ENCODE results near the gene RANBP3L.

DNA sequence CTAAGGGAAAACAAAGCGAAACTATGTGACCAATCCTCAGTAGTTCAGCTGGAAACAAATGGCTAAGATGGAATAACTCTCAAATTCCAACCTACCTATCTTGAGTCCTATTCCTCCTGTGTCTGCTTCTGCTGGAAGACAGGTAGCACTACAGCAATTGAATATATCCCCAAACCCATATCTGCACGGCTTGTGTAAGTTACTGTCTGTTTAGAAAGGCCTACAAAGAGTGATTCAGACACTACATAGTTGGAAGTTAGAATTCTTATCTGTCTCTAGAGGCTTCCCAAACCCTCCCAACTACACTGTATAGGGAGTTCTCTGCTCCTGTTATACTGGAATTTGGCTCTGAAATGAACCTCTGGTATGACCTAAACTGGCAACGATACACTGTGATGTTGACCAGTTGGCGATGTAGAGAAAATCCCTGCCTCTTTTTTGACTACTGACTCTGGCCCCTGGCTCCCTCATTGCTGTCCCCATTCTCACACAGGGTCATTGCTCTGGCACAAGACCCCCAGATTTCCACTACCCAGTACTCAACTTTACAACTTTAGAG, 37.4 kb downstream of the RANBP3L start:
- TF ChIP-seq, protein P1, sequence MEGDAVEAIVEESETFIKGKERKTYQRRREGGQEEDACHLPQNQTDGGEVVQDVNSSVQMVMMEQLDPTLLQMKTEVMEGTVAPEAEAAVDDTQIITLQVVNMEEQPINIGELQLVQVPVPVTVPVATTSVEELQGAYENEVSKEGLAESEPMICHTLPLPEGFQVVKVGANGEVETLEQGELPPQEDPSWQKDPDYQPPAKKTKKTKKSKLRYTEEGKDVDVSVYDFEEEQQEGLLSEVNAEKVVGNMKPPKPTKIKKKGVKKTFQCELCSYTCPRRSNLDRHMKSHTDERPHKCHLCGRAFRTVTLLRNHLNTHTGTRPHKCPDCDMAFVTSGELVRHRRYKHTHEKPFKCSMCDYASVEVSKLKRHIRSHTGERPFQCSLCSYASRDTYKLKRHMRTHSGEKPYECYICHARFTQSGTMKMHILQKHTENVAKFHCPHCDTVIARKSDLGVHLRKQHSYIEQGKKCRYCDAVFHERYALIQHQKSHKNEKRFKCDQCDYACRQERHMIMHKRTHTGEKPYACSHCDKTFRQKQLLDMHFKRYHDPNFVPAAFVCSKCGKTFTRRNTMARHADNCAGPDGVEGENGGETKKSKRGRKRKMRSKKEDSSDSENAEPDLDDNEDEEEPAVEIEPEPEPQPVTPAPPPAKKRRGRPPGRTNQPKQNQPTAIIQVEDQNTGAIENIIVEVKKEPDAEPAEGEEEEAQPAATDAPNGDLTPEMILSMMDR (IDR thresholded peaks at IDR 0.05) = no peak
- no peak for TF ChIP-seq POLR2A (IDR thresholded peaks at IDR 0.05)
